ENCODE measurements around the gene IL4R. TPM values are rescaled to one million over a fixed set of nuclear protein-coding genes. Genes with fewer than 3 reads are reported as not detected.

IL4R gene
- total RNA-seq, 1 experiment from 2014 or later: 28.6 TPM

DNA sequence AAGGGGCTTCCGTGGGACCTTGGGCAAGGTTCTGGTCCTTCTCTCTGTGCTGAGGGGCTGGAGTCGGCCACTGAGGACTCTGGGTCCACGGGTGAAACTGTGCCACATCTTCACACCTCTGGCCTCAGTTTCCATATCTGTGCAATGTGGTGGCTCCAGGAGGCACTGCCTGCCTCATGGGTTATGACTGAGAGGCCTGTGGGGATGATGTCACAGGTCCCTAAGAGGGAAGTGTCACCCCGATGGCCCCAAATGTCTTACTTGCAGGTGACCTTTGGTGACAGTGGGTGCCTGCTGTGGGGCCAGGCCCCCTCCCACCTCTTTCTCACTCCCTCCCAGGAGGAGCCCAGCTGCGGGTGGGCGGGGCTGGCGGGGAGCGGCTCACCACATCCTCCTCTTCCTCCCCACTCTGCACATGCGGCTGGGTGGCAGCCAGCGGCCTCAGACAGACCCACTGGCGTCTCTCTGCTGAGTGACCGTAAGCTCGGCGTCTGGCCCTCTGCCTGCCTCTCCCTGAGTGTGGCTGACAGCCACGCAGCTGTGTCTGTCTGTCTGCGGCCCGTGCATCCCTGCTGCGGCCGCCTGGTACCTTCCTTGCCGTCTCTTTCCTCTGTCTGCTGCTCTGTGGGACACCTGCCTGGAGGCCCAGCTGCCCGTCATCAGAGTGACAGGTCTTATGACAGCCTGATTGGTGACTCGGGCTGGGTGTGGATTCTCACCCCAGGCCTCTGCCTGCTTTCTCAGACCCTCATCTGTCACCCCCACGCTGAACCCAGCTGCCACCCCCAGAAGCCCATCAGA lies 88.2 kb downstream of the IL4R start, which contains the start of gene IL21R:
TSS of gene IL21R (plus strand) at position 407 of the 801 bp plus-strand sequence. CDS start 27,898 bp downstream, outside the sequence.
- no peak within 1 kb of the TSS for H3K9ac ChIP-seq (ENCODE audit: extremely low read depth, insufficient read length, low read length)
- H2BK12ac ChIP-seq (ENCODE audit: insufficient read length, low read depth, low read length): no peak within 1 kb of the TSS
- no peaks in the 10 kb centered on the region for H3K4me1 ChIP-seq (ENCODE audit: insufficient read depth, low read length)
- H2BK20ac ChIP-seq (ENCODE audit: low read depth, low read length, poor library complexity, severe bottlenecking): no peak within 1 kb of the TSS
- peaks cover 14 to 19% of the 10 kb centered on the region in 2 experiments for H3K4me1 Mint-ChIP-seq
- no peak within 1 kb of the TSS for H4K8ac ChIP-seq (replicated peaks; ENCODE audit: insufficient read length, low read depth, low read length)
- H2BK15ac ChIP-seq (ENCODE audit: low read depth, low read length): no peak within 1 kb of the TSS
- H3K27me3 Mint-ChIP-seq (ENCODE audit: low read depth): peaks cover 1% of the 10 kb centered on the region; the same call in 1 of the 2 replicates
- H2BK5ac ChIP-seq (ENCODE audit: insufficient read length, low read length): no peak within 1 kb of the TSS
- TF ChIP-seq, protein P1, sequence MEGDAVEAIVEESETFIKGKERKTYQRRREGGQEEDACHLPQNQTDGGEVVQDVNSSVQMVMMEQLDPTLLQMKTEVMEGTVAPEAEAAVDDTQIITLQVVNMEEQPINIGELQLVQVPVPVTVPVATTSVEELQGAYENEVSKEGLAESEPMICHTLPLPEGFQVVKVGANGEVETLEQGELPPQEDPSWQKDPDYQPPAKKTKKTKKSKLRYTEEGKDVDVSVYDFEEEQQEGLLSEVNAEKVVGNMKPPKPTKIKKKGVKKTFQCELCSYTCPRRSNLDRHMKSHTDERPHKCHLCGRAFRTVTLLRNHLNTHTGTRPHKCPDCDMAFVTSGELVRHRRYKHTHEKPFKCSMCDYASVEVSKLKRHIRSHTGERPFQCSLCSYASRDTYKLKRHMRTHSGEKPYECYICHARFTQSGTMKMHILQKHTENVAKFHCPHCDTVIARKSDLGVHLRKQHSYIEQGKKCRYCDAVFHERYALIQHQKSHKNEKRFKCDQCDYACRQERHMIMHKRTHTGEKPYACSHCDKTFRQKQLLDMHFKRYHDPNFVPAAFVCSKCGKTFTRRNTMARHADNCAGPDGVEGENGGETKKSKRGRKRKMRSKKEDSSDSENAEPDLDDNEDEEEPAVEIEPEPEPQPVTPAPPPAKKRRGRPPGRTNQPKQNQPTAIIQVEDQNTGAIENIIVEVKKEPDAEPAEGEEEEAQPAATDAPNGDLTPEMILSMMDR (conservative IDR thresholded peaks at IDR 0.05): no peak
- no peak within 1 kb of the TSS for H2AK5ac ChIP-seq (ENCODE audit: insufficient read length, low read length)
- H3K4me3 Mint-ChIP-seq: no peak within 1 kb of the TSS
- no peak within 1 kb of the TSS for H3K14ac ChIP-seq (ENCODE audit: insufficient read depth, low read length)
- H4K20me1 ChIP-seq (ENCODE audit: control insufficient read depth, insufficient read depth, insufficient read length): no peaks in the 10 kb centered on the region
- no peak within 1 kb of the TSS for H3T11ph ChIP-seq (ENCODE audit: low read length)
- DNase-seq: no peak
- no peaks in the 10 kb centered on the region; a peak in 1 of 7 replicates for H3K36me3 Mint-ChIP-seq (ENCODE audit: insufficient read depth in 1 of 3, low read depth in 3 of 3)
- H3K23me2 ChIP-seq (ENCODE audit: insufficient read length, low read depth, low read length, poor library complexity, severe bottlenecking): no peaks in the 10 kb centered on the region
- H3K9me3 ChIP-seq (ENCODE audit: control insufficient read depth, low read depth, low read length): no peaks in the 10 kb centered on the region
- no peak within 1 kb of the TSS for H3K27ac ChIP-seq (ENCODE audit: insufficient read length, low read depth, low read length)
- no peak within 1 kb of the TSS for H3K23ac ChIP-seq (ENCODE audit: insufficient read length, low read depth, low read length)
- no peak within 1 kb of the TSS for H3K18ac ChIP-seq (ENCODE audit: insufficient read length, low read depth, low read length)
- H3K4ac ChIP-seq (ENCODE audit: low read depth, low read length): no peak within 1 kb of the TSS
- no peak within 1 kb of the TSS for H2BK120ac ChIP-seq (ENCODE audit: low read depth, low read length, poor library complexity, severe bottlenecking)
- H3K27ac Mint-ChIP-seq: no peak within 1 kb of the TSS
- H4K5ac ChIP-seq (ENCODE audit: insufficient read length, low read depth, low read length): no peak within 1 kb of the TSS
- no peak within 1 kb of the TSS for H4K91ac ChIP-seq (ENCODE audit: insufficient read length, low read depth, low read length)
- H2AFZ ChIP-seq (ENCODE audit: low read length): no peak within 1 kb of the TSS
- no CpG with 5 or more reads among the region's 23 CpGs for WGBS (ENCODE audit: extremely low coverage, insufficient read length, low lambda C conversion rate)
- H3K79me1 ChIP-seq (ENCODE audit: insufficient read depth, low read depth, low read length, poor library complexity, severe bottlenecking): no peaks in the 10 kb centered on the region
- no peak within 1 kb of the TSS for H3K4me2 ChIP-seq (ENCODE audit: insufficient read depth, insufficient read length, low read length)
- no peaks in the 10 kb centered on the region; a peak in 1 of 5 replicates for H3K9me3 Mint-ChIP-seq
- H3K56ac ChIP-seq (ENCODE audit: insufficient read length, low read depth, low read length): no peak within 1 kb of the TSS
- H3K79me2 ChIP-seq (ENCODE audit: insufficient read depth, low read length): no peaks in the 10 kb centered on the region
- H3K27me3 ChIP-seq (ENCODE audit: insufficient read depth, low read length): no peaks in the 10 kb centered on the region
